Measurements from ENCODE around the gene CHKB.

The CHKB gene

GRCh38 chr22:50531546-50531961 lies 51.1 kb downstream of the CHKB start:
- TF ChIP-seq CTCF (IDR thresholded peaks at IDR 0.05; ENCODE audit: insufficient read depth, missing control alignments), result no peak
- DNase-seq (ENCODE audit: insufficient read length, low spot score), result no peak
- FAIRE-seq, result no peak

GRCh38 chr22:50530877-50531545 lies 51.6 kb downstream of the CHKB start:
- FAIRE-seq, result no peak
- DNase-seq (ENCODE audit: insufficient read length, low spot score), result no peak
- TF ChIP-seq CTCF (IDR thresholded peaks at IDR 0.05; ENCODE audit: insufficient read depth, missing control alignments), result no peak

- DNase-seq (ENCODE audit: insufficient read length, low spot score) (no peak), FAIRE-seq (no peak)
- no peak for TF ChIP-seq CTCF (IDR thresholded peaks at IDR 0.05; ENCODE audit: insufficient read depth, missing control alignments)
Measured at GRCh38 chr22:50530580-50530876, 52.1 kb downstream of the CHKB start.

- no peak for DNase-seq (ENCODE audit: insufficient read length, low spot score)
- no peak for FAIRE-seq
- TF ChIP-seq CTCF (IDR thresholded peaks at IDR 0.05; ENCODE audit: insufficient read depth, missing control alignments), result no peak
Measured at GRCh38 chr22:50529897-50530579, 52.6 kb downstream of the CHKB start, which contains the start of gene TYMP. TYMP (minus strand) TSS chr22:50530012; CDS start chr22:50529709, 303 bp downstream.

GRCh38 chr22:50529416-50529896 lies 53.2 kb downstream of the CHKB start:
- TF ChIP-seq CTCF (IDR thresholded peaks at IDR 0.05; ENCODE audit: insufficient read depth, missing control alignments), result no peak
- FAIRE-seq, result no peak
- no peak for DNase-seq (ENCODE audit: insufficient read length, low spot score)
